KBM-7 (cell line): ENCODE measurements around the gene ADK.
"Not testable (repeated sequence)": the region's sequence is repeated elsewhere in the genome, so short reads cannot be mapped to it uniquely, and the experiment has no call there.

Source experiments
- DNase-seq: peaks from one replicate; pipeline ENCODE4 v3.0.0-alpha.2; 2015
- in situ Hi-C: fragments of 300-500 bp; cut with MboI; formaldehyde crosslinking; loops from 2 replicates; pipeline ENCODE4 v1.14.3; 2020; ENCODE audit warnings: low sequenced_read_pairs, low pct_unique_long_range_greater_than_20kb, mixed read lengths

The ADK gene

DNA sequence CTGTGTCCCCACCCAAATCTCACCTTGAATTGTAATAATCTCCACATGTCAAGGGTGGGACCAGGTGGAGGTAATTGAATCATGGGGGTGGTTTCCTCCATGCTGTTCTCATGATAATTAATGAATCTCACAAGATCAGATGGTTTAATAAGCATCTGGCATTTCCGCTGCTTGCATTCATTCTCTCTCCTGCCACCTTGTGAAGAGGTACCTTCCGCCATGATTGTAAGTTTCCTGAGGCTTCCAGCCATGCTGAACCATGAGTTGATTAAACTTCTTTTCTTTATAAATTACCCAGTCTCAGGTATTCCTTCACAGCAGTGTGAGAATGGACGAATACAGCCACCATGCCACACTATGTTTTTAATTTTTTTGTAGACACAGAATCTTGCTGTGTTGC is 345.3 kb downstream of the ADK start:
- in situ Hi-C loops, DNase-seq: not testable (repeated sequence)

DNA sequence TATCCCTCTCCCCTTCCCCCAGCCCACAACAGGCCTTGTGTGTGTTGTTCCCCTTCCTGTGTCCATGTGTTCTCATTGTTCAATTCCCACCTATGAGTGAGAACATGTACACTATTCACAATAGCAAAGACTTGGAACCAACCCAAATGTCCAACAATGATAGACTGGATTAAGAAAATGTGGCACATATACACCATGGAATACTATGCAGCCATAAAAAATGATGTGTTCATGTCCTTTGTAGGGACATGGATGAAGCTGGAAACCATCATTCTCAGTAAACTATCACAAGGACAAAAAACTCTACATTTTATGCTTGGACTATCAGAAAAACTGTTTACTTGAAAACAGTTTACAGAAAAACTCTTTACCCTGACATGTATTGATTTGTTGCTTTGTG is 347.6 kb downstream of the ADK start:
- in situ Hi-C loops, DNase-seq: not testable (repeated sequence)

DNA sequence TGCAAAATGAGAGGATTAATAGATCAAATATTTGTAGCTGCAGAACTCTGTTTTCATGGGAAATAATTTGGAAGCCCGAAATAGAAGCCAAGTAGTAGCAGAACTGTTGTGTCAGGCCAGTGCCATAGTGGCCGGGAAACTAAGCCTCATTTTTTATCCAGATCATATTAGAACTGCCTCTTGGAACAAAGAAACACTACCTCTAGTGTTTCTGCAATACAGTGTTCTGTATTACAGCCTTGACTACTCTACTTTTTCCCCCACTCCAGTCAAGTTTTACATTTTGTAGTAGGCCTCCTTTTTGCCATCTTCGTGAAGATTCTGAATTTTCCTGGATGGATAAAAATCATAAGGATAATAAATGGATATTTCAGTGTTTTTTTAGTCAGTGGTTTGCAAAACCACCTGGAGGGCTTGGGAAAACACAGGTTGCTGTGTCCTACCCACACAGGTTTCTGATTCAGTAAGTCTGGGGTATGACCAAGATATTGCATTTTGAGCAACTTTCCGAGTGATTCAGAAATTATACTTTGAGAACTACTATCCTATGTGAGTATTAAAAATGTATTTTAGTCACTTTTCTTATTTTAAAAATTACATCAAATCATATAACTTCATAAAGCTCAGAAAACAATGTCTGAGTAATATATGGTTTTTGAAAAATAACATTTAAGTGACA is 349.1 kb downstream of the ADK start:
- no peak for DNase-seq
- in situ Hi-C loops = no loop called here

DNA sequence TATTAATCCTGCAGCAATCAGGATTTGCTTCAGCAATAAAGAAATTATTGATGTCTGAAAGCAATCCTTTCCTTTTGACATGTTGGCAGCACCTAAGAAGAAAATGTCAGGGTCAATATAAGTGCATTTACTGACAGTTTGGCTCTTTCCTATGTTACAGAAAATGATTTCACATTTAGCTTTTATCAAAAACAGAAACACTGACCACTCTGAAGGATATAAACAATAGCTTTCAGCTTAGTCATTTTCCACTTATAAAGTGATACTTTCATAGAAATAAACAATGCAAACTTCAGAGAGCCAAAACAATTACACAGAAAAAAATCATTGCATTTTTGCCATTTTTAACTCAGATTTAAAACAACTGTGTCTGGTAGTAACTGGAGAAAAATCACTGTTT is 349.8 kb downstream of the ADK start:
- DNase-seq = no peak
- in situ Hi-C loops = no loop called here

DNA sequence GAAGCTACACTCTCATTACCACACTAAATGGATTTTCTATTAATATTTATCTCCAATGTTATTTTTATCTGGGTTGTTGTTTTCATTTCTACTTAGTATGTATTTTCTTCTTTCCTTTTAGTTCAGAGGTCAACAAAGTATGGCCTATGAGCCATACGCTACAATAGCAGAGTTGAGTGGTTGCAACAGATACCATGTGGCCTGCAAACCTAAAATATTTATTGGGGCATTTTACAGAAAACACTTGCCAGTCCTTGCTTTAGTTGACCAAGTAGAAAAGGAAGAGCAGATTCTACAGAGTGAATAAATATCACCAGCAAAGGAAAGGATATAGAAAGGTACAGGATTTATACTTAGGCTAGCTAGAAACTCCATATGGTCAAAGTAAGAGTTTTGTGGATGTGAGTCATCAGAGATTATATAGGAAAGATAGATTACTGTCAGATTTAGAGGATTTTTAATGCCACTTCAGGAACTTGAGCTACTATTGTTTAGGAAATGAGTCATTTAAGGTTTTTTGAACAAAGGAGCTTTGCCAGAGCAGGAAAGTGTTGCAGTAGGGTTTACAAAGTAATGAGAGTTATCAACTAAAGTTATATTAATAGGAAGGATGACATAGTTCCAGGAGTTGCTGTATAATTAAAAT is 352.1 kb downstream of the ADK start:
- in situ Hi-C loops = no loop called here
- DNase-seq = peak; percentile 28

DNA sequence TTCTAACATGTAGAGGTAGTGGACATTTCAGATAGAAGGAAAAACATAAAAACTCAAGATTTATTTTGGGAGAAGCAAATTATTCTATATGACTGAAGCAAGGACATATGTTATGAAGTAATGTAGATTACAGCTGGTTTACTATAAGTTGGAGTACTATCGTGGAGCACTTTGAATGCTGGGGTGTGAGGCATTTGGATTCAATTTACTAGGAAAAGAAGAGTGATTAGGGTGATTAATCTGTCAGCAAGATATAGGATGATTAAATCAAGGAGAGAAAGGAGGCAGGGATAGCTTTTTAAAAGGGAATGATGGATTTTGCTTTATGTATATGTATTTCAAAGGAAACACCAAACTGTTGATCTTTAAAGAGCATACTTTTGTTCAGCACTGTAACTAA is 356.9 kb downstream of the ADK start:
- in situ Hi-C loops = no loop called here
- no peak for DNase-seq

DNA sequence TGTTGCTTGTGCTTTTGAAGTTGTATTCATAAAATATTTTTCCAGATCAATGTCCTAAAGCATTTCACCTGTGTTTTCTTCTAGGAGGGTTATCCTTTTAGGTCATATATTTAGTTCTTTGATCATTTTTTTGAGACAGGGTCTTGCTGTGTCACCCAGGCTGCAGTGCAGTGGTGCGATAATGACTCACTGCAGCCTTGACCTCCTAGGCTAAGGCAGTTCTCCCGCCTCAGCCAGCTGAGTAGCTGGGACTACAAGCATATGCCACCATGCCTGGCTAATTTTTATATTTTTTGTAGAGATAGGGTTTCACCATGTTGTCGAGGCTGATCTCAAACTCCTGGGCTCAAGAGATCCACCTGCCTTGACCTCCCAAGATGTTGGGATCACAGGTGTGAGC is 359.6 kb downstream of the ADK start:
- no peak for DNase-seq
- in situ Hi-C loops = no loop called here

DNA sequence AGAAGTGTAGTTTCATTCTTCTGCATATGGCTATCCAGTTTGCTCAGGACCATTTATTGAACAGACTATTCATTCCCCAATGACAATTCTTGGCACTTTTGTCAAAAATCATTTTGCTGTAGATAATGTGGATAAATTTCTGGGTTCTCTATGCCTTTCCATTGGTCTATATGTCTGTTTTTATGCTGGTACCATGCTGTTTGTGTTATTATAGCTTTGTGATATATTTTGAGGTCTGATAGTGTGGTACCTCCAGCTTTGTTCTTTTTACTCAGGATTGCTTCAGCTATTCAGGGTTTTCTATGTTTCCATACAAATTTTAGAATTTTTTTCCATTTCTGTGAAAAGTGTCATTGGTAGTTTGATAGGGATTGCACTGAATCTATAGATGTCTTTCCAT is 360.0 kb downstream of the ADK start:
- in situ Hi-C loops = no loop called here

DNA sequence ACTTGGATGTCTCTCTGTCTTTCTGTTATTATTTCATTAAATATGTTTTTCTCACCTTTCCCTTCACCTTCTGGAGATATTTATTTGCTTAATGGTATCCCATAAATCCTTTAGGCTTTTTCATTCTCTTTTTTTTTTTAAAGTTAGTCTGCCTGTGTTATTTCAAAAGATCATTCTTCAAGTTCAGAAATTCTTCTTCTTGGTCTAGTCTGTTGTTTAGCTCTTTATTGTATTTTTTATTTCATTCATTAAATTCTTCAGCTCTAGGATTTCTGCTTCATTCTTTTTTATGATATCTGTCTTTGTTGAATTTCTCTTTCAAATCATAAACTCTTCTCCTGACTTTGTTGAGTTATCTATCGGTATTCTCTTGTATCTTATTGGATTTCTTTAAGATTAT is 363.3 kb downstream of the ADK start:
- DNase-seq = no peak
- in situ Hi-C loops = no loop called here

More for the DNA sequence above, 360.0 kb downstream of the ADK start:
- DNase-seq = no peak

DNA sequence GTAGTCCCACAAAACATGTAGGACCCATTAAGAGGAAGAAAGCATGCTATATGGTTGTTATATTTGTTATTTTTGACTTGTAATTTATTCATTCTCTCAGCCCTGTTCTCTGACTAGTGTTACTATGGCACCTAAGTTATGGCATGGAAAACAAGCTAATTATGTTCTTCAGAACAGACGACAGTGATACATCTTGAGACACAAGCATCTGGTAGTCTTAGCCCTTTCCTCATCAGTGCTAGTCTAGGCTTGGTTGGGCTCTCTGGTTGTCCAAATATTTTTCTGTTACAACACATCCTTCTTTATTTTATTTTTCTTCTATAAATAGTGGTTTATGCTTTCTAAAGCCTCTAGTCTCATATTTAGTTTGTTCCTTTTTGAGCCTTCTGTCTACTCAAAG is 367.0 kb downstream of the ADK start:
- in situ Hi-C loops = no loop called here
- no peak for DNase-seq

DNA sequence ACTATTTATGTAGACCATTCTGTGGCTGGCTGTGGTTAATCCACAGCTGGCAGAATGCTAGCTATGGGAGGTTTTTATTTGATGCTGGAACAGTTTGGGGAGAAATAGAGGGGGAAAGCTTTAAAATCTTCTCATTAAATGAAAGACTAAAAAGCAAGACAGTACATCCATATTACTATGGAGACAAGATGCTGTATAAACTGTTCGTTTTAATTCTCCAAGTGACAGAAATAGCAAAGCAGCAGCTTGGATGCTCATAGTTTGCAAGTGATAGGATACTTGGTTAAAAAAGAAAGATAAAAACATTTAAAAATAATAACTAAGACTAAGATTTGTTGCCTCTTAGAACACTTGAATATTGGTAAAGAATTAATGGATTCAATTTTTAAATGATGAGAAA is 370.5 kb downstream of the ADK start:
- no peak for DNase-seq
- in situ Hi-C loops = no loop called here

DNA sequence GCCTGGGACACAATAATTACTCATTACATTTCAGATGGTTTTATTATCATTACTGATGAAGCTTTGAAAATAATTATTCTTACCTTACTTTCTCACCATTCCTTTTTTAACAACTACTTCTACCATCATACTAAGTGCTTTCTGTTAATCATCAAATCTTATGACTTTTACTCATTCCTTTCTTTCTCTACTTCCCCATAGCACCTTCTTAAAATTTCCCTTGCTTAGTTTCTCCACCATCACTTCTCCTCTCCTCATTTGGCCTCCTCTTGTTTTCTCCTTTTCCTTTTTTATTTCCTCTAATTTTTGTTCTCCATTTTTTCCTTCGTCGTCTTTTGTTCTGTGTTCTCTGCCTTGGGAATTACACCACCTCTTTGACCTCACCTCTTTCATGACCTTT is 372.2 kb downstream of the ADK start:
- in situ Hi-C loops = no loop called here
- no peak for DNase-seq

DNA sequence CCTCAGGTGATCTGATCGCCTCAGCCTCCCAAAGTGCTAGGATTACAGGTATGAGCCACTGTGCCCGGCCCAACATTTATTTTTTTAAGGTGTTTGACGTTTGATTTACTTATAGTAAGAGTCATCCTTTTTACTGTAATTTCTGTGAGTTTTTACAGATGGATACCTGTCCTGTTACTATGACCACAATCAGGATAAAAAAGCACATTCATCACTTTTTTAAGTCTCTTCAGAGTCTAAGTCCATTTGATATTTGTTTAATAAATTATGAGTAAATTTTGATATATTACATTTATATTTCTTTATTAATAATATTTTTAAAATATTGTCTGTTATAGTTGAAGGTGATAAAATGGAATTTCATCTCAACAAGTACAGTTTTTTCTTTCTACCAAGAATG is 374.9 kb downstream of the ADK start:
- in situ Hi-C loops = no loop called here
- DNase-seq = no peak

DNA sequence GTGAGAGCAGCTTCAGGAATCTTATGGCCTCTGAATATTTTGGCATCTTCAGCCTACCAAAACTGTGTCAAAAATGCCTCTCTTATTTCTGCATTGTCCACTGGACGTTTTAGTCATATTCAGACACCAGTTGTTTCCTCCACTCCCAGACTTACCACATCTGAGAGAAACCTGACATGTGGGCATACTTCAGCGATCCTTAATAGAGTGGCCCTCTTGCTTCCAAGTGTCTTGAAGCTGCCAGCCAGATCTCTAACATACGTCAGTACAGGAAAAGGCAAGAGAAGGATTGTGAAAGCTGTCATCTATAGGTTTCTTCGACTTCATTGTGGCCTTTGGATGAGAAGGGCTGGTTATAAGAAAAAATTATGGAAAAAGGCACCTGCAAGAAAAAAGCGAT is 376.6 kb downstream of the ADK start:
- not testable (repeated sequence) for DNase-seq

DNA sequence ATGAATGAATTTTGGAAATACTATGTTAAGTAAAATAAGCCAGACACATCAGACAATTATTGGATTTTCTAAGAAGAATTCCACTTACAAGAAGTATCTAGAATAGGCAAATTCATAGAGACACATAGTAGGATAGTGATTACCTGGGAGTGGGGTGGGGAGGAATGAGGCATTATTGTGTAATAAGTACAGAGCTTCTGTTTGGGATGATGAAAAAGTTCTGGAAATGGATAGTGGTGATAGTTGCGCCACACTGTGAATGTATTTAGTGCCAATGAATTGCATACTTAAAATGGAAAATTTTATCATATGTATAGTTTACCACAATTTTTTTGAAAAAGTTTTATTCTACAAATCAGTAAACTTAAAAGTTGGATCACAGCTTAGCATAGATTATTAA is 378.2 kb downstream of the ADK start:
- no peak for DNase-seq
- in situ Hi-C loops = no loop called here

More for the DNA sequence above, 376.6 kb downstream of the ADK start:
- in situ Hi-C loops = not testable (repeated sequence)

DNA sequence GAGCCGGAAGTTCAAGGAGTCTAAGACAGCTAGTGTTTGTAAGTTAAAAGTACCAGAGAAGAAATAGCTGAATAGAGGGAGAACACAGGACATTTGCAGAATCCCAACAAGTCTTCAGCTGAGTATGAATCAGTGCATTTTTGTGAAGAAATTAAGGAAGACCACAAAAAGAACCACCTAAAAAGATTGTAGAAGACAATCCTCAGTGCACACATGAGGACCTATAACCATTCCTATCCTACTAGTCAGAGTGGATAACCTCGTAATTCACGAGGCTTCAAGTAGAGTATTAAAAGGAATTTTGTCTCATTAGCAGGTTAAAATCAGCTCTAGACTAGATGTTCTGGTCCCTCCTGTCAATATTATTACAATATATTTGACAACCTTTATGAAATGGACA is 380.0 kb downstream of the ADK start:
- in situ Hi-C loops = no loop called here
- no peak for DNase-seq

DNA sequence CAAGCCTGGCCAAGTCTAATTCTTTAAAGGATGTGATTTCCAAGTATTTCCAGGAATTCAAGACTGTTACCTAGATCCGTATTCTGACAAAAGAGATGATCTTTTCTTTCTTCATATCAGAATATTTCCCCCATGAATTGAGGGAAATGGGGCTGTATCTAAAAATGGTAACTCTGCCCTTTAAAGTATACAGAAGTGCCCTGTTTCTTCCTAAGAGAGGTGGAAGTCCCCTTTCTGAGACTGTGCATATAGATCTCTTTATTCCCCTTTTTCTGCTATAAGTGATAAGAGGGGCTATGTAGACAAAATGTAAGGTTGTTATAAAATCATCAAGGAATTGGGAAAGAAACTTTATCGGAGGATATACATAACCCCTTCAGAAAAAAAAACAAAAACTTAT is 388.3 kb downstream of the ADK start:
- DNase-seq = no peak
- in situ Hi-C loops = no loop called here

DNA sequence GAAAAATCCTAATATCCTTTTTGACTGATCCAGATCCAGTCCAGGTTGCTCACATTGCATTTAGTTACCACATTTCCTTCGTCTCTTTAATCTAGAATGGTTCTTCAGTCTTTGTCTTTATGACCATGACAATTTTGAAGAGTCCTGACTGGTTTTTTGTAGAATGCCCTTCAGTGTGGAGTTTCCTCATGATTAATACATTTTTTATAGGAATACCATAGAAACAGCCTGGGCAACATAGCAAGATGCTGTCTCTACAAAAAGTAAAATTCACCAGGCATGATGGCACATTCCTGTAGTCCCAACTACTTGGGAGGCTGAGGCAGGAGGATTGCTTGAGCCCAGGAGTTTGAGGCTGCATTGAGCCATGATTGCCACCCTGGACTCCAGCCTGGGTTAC is 390.4 kb downstream of the ADK start:
- in situ Hi-C loops = no loop called here
- no peak for DNase-seq

DNA sequence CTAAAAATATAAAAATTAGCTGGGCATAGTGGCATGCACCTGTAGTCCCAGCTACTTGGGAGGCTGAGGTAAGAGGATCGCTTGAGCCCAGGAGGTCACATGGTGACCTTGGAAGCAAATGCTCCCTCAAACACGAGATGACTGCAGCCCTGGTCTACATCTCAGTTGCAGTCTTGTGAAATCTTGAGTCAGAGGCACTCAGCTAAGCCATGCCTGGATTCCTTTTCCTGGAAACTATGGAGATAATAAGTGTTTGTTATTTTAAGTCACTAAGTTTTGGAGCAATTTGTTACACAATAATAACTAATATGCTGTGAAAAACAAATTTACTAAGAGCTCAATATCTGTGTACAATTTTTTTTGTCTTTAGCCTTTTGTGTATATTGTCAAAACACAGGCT is 391.1 kb downstream of the ADK start:
- in situ Hi-C loops = no loop called here
- DNase-seq = no peak

DNA sequence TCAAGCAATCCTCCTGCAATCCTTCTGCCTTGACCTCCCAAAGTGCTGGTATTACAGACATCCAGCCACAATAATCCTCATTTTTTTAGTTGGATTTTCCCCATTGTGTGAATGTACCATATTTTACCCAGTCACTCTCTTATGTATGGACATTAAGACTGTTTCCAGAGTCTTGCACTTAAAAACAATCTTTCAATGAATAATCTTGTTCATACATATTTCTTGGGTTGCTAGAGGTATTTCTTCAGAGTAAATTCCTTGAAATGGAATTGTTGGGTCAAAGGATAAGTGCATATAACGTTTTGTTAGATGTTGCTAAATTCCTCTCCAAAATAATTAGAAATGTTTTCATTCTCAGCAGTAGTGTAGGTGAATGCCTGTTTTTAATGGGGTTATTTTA is 392.3 kb downstream of the ADK start:
- DNase-seq = no peak
- in situ Hi-C loops = no loop called here

DNA sequence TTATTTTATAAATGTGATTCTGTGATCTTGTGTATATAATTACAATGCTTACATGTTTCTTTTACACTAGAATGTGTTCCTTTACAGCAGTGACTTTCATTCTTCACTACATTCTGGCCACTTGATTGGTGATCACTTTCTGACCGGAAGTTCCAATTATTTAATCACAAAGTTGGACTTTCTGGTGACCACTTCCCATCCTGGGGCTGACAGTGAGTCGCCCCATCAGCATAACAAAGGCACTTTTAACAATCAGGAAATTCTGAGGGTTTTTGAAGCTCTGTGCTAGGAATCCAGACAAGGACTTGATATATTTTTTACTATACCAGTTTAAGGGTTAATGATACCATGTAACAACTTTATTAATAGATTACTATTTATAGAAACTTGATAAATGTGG is 393.1 kb downstream of the ADK start:
- no peak for DNase-seq
- in situ Hi-C loops = no loop called here
